Measurements from ENCODE around the gene DYSF.

Gene DYSF

DNA sequence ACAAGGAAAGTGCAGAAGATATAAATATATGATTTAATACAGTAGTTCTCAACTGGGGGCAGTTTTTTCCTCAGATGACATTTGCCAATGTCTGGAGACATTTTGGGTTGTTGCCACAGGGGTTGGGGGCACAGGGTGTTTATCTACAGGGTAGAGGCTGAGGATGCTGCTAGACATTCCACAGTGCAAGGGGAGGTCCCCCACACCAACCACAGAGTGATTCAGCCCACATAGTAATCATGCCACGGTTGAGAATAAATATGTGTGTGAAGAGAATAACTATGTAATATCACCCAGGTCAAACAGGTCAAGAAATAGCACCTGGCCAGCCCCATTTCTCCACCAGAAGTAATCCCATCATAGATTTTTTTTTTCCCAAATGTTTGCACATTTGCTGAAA, 17.9 kb downstream of the DYSF start:
- no peak overlapping the region for H3K27ac ChIP-seq (ENCODE audit: insufficient read depth, low read depth, low read length, poor library complexity, severe bottlenecking)
- 100% methylated on average over 1 of the region's 1 CpG; no CpG with 5 or more reads in 1 of the 2 experiments for WGBS, 2 experiments

DNA sequence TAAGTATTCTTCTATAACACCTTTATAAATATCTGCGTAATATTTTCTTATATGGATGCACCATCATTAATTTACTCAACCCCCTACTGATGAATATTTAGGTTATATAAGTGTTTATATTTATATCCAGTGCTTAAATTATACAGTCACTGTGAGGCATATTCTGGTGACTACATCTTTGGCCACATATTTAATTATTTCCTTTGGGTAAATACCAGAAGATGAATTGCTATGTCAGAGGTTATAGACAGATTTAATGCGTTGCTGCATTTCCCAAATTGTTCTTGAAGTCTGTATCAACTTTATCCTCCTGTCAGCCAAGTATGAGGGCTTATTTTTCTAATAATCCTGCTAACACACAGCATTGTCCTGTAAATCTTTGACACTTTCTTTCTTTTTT, 18.7 kb downstream of the DYSF start:
- Histone ChIP-seq H3K27ac (ENCODE audit: insufficient read depth, low read depth, low read length, poor library complexity, severe bottlenecking) (no peak overlapping the region), H3K27me3 (ENCODE audit: control insufficient read depth, insufficient read depth, low read length, poor library complexity, severe bottlenecking) (peaks cover 30% of the 10 kb centered on the region), H3K9me3 (ENCODE audit: control insufficient read depth, low read length) (no peaks in the 10 kb centered on the region), H3K4me3 (ENCODE audit: insufficient read depth, low read depth, low read length) (no peak overlapping the region), H3K4me1 (ENCODE audit: control insufficient read depth, insufficient read depth, low read length) (peaks cover 7% of the 10 kb centered on the region), H3K36me3 (ENCODE audit: control insufficient read depth, insufficient read depth, low read length) (no peaks in the 10 kb centered on the region)
- 89 to 94% methylated on average over 1 of the region's 2 CpGs for WGBS, 2 experiments

More for the DNA sequence above, 17.9 kb downstream of the DYSF start:
- Histone ChIP-seq H3K27me3 (ENCODE audit: control insufficient read depth, insufficient read depth, low read length, poor library complexity, severe bottlenecking) (peaks cover 37% of the 10 kb centered on the region), H3K36me3 (ENCODE audit: control insufficient read depth, insufficient read depth, low read length) (no peaks in the 10 kb centered on the region), H3K4me1 (ENCODE audit: control insufficient read depth, insufficient read depth, low read length) (peaks cover 7% of the 10 kb centered on the region), H3K9me3 (ENCODE audit: control insufficient read depth, low read length) (no peaks in the 10 kb centered on the region), H3K4me3 (ENCODE audit: insufficient read depth, low read depth, low read length) (no peak overlapping the region)

- Histone ChIP-seq H3K27me3 (ENCODE audit: control insufficient read depth, insufficient read depth, low read length, poor library complexity, severe bottlenecking) (peaks cover 15% of the 10 kb centered on the region), H3K4me1 (ENCODE audit: control insufficient read depth, insufficient read depth, low read length) (no peaks in the 10 kb centered on the region), H3K4me3 (ENCODE audit: insufficient read depth, low read depth, low read length) (no peak overlapping the region), H3K27ac (ENCODE audit: insufficient read depth, low read depth, low read length, poor library complexity, severe bottlenecking) (no peak overlapping the region), H3K9me3 (ENCODE audit: control insufficient read depth, low read length) (no peaks in the 10 kb centered on the region), H3K36me3 (ENCODE audit: control insufficient read depth, insufficient read depth, low read length) (no peaks in the 10 kb centered on the region)
- WGBS, 2 experiments, result 93 to 94% methylated on average over 8 to 9 of the region's 9 CpGs
Observed at GRCh38 chr2:71473346-71474031, 20.1 kb downstream of the DYSF start.

GRCh38 chr2:71474116-71474743, 20.9 kb downstream of the DYSF start:
- Histone ChIP-seq H3K27ac (ENCODE audit: insufficient read depth, low read depth, low read length, poor library complexity, severe bottlenecking) (no peak overlapping the region), H3K4me3 (ENCODE audit: insufficient read depth, low read depth, low read length) (no peak overlapping the region), H3K9me3 (ENCODE audit: control insufficient read depth, low read length) (no peaks in the 10 kb centered on the region), H3K4me1 (ENCODE audit: control insufficient read depth, insufficient read depth, low read length) (no peaks in the 10 kb centered on the region), H3K27me3 (ENCODE audit: control insufficient read depth, insufficient read depth, low read length, poor library complexity, severe bottlenecking) (peaks cover 7% of the 10 kb centered on the region), H3K36me3 (ENCODE audit: control insufficient read depth, insufficient read depth, low read length) (no peaks in the 10 kb centered on the region)
- 91 to 96% methylated on average over 5 of the region's 5 CpGs for WGBS, 2 experiments

GRCh38 chr2:71474744-71475397, 21.5 kb downstream of the DYSF start:
- 90 to 94% methylated on average over 10 of the region's 10 CpGs for WGBS, 2 experiments
- Histone ChIP-seq H3K27ac (ENCODE audit: insufficient read depth, low read depth, low read length, poor library complexity, severe bottlenecking) (no peak overlapping the region), H3K9me3 (ENCODE audit: control insufficient read depth, low read length) (no peaks in the 10 kb centered on the region), H3K36me3 (ENCODE audit: control insufficient read depth, insufficient read depth, low read length) (no peaks in the 10 kb centered on the region), H3K4me1 (ENCODE audit: control insufficient read depth, insufficient read depth, low read length) (no peaks in the 10 kb centered on the region), H3K4me3 (ENCODE audit: insufficient read depth, low read depth, low read length) (no peak overlapping the region), H3K27me3 (ENCODE audit: control insufficient read depth, insufficient read depth, low read length, poor library complexity, severe bottlenecking) (peaks cover 1% of the 10 kb centered on the region)

GRCh38 chr2:71476495-71476894, 23.1 kb downstream of the DYSF start:
- Histone ChIP-seq H3K4me1 (ENCODE audit: control insufficient read depth, insufficient read depth, low read length) (no peaks in the 10 kb centered on the region), H3K27me3 (ENCODE audit: control insufficient read depth, insufficient read depth, low read length, poor library complexity, severe bottlenecking) (no peaks in the 10 kb centered on the region), H3K4me3 (ENCODE audit: insufficient read depth, low read depth, low read length) (no peak overlapping the region), H3K36me3 (ENCODE audit: control insufficient read depth, insufficient read depth, low read length) (no peaks in the 10 kb centered on the region), H3K9me3 (ENCODE audit: control insufficient read depth, low read length) (no peaks in the 10 kb centered on the region), H3K27ac (ENCODE audit: insufficient read depth, low read depth, low read length, poor library complexity, severe bottlenecking) (no peak overlapping the region)
- WGBS, 2 experiments, result 81 to 100% methylated on average over 1 of the region's 1 CpG

GRCh38 chr2:71477231-71477691, 23.9 kb downstream of the DYSF start:
- no peaks in the 10 kb centered on the region for H3K9me3 ChIP-seq (ENCODE audit: control insufficient read depth, low read length)
- H3K27me3 ChIP-seq (ENCODE audit: control insufficient read depth, insufficient read depth, low read length, poor library complexity, severe bottlenecking), result no peaks in the 10 kb centered on the region
- H3K27ac ChIP-seq (ENCODE audit: insufficient read depth, low read depth, low read length, poor library complexity, severe bottlenecking), result no peak overlapping the region
- peaks cover 3% of the 10 kb centered on the region for H3K4me1 ChIP-seq (ENCODE audit: control insufficient read depth, insufficient read depth, low read length)
- WGBS, 2 experiments, result 89 to 90% methylated on average over 6 of the region's 6 CpGs
- no peaks in the 10 kb centered on the region for H3K36me3 ChIP-seq (ENCODE audit: control insufficient read depth, insufficient read depth, low read length)
- H3K4me3 ChIP-seq (ENCODE audit: insufficient read depth, low read depth, low read length), result no peak overlapping the region

GRCh38 chr2:71478806-71479205, 25.4 kb downstream of the DYSF start:
- Histone ChIP-seq H3K27me3 (ENCODE audit: control insufficient read depth, insufficient read depth, low read length, poor library complexity, severe bottlenecking) (no peaks in the 10 kb centered on the region), H3K4me3 (ENCODE audit: insufficient read depth, low read depth, low read length) (no peak overlapping the region), H3K9me3 (ENCODE audit: control insufficient read depth, low read length) (no peaks in the 10 kb centered on the region), H3K27ac (ENCODE audit: insufficient read depth, low read depth, low read length, poor library complexity, severe bottlenecking) (no peak overlapping the region), H3K36me3 (ENCODE audit: control insufficient read depth, insufficient read depth, low read length) (no peaks in the 10 kb centered on the region), H3K4me1 (ENCODE audit: control insufficient read depth, insufficient read depth, low read length) (peaks cover 12% of the 10 kb centered on the region)
- WGBS, 2 experiments, result 74 to 77% methylated on average over 6 of the region's 6 CpGs

DNA sequence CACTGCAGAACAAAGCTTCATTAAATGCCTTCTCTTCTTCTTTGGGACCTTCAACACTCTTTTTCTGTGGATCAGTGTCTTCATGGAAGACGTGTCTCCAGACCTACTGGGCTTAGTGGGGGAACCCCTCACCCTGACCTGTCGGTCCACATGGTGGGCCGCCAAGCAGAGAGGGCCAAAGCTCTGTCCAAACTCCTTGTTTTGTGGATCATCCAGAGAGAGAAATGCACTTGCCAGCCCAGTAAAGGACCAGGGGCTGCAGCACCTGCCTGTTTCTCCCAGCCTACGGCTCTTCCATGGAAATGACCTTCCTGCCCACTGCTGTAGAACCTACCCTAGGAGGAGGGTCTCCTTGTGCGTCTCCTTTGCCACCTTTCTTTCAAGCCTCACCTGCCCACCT, 25.9 kb downstream of the DYSF start:
- Histone ChIP-seq H3K36me3 (ENCODE audit: control insufficient read depth, insufficient read depth, low read length) (no peaks in the 10 kb centered on the region), H3K27me3 (ENCODE audit: control insufficient read depth, insufficient read depth, low read length, poor library complexity, severe bottlenecking) (no peaks in the 10 kb centered on the region), H3K4me1 (ENCODE audit: control insufficient read depth, insufficient read depth, low read length) (peaks cover 12% of the 10 kb centered on the region), H3K27ac (ENCODE audit: insufficient read depth, low read depth, low read length, poor library complexity, severe bottlenecking) (no peak overlapping the region), H3K9me3 (ENCODE audit: control insufficient read depth, low read length) (no peaks in the 10 kb centered on the region), H3K4me3 (ENCODE audit: insufficient read depth, low read depth, low read length) (no peak overlapping the region)
- 95% methylated on average over 5 of the region's 5 CpGs for WGBS, 2 experiments

GRCh38 chr2:71481111-71481510, 27.8 kb downstream of the DYSF start:
- Histone ChIP-seq H3K9me3 (ENCODE audit: control insufficient read depth, low read length) (no peaks in the 10 kb centered on the region), H3K27ac (ENCODE audit: insufficient read depth, low read depth, low read length, poor library complexity, severe bottlenecking) (no peak overlapping the region), H3K27me3 (ENCODE audit: control insufficient read depth, insufficient read depth, low read length, poor library complexity, severe bottlenecking) (no peaks in the 10 kb centered on the region), H3K4me1 (ENCODE audit: control insufficient read depth, insufficient read depth, low read length) (peaks cover 12% of the 10 kb centered on the region), H3K36me3 (ENCODE audit: control insufficient read depth, insufficient read depth, low read length) (no peaks in the 10 kb centered on the region), H3K4me3 (ENCODE audit: insufficient read depth, low read depth, low read length) (no peak overlapping the region)
- 93 to 94% methylated on average over 4 of the region's 4 CpGs for WGBS, 2 experiments

Data from ectodermal cell (in vitro differentiated cells).